SH-SY5Y (cell line): ENCODE data around the gene SH3GL3.

Experiments used
- GATA2 ChIP-seq: IDR thresholded peaks from 2 replicates; pipeline ENCODE4 v1.6.1; 2011; ENCODE audit warnings: mild to moderate bottlenecking, low read depth, low read length
- GATA3 ChIP-seq: IDR thresholded peaks from 2 replicates; pipeline ENCODE4 v1.6.1; 2011; ENCODE audit warnings: low read depth, mild to moderate bottlenecking, low read length, moderate library complexity

DNA sequence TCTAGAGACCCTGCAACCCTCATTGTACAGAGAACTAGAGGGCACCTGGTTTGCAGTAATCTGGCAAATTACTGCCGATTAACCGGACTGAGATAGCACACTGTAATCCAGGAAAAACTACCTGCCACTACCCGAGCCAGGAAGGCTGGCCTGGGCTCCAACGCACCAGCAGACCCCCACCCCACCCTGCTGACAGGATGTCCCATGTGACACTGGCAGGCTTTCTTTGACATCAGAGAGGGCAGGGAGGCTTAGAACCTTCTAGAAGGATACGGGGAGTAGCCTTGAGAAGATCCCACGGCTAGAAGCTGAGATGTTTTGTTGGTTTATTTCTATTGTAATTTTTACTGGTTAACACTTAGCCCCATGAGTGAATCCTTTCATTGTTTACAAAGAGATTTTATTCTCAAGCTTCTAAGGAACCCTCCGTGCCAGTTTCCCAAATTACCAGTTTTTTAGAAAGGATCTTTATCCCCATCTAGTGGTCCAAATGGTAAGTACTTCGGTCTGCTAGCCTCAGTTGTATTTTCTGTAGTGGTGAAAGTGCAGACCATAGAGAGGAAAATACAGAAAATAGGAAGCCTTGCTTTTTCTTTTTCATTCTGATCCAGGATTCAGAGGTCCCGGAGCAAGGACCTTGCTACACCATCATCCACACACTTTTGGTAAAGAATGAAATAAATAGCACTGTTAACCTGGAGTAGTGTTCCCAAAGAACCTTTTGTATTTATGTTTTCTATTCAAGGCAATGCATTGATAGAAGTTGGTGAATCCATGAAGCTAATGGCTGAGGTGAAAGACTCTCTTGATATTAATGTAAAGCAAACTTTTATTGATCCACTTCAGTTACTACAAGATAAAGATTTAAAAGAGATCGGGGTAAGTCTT, 124.9 kb downstream of the SH3GL3 start:
- TF ChIP-seq GATA2 (no peak), GATA3 (no peak)
